Right atrium auricular region (tissue), 2 donors: Measurements from ENCODE around the gene CACNA1G. TPM values are rescaled to one million over a fixed set of nuclear protein-coding genes. Genes with fewer than 3 reads are reported as not detected.

Experiments
- DNase-seq: peaks from one replicate; pipeline ENCODE4 v3.0.0-alpha.2; 2019; ENCODE audit warnings: low spot score
- H3K27ac ChIP-seq, 2 donors: fragments of 200-600 bp; sonication (generic); 1 replicate in 1 of 2; 2 replicates in 1 of 2; pipeline ENCODE4 v1.5.1; 2016 to 2019
- H3K27me3 ChIP-seq, 2 donors: fragments of 200-600 bp; sonication (generic); one replicate each; pipeline versions ENCODE4 v1.5.1 to v1.6.0; 2017 to 2019
- H3K36me3 ChIP-seq: fragments of 200-600 bp; sonication (generic); one replicate; pipeline ENCODE4 v1.5.1; 2016
- H3K4me1 ChIP-seq, 2 donors: fragments of 200-600 bp; sonication (generic); one replicate each; pipeline versions ENCODE4 v1.5.1 to v1.6.0; 2017 to 2019
- H3K4me3 ChIP-seq, 2 donors: fragments of 200-600 bp; sonication (generic); 1 replicate in 1 of 2; 2 replicates in 1 of 2; pipeline ENCODE4 v1.5.1; 2017 to 2019; ENCODE audit warnings: mild to moderate bottlenecking in 1 of 2, moderate library complexity in 1 of 2
- H3K9me3 ChIP-seq, 2 donors: fragments of 200-600 bp; sonication (generic); one replicate each; pipeline ENCODE4 v1.5.1; 2019
- CTCF ChIP-seq, 2 donors: fragments of 200-600 bp; sonication (generic); IDR thresholded peaks; one replicate each; pipeline ENCODE4 v1.5.1; 2019; ENCODE audit warnings: antibody characterized with exemption in 2 of 2
- total RNA-seq, 2 donors: library from RNA; depleted of rRNA; stranded (reverse); fragments of >200 nt; gene quantifications; one replicate each; pipeline ENCODE4 v1.1.0, GENCODE V29; 2016

Gene CACNA1G
- total RNA-seq, 2 donors from 2014 or later, result 4.3 to 6.2 TPM

- TF ChIP-seq CTCF (IDR thresholded peaks at IDR 0.05), result peak in 1 of 2 donors; percentile 41
- no peaks in the 10 kb centered on the region for H3K27me3 ChIP-seq
- H3K9me3 ChIP-seq, result no peaks in the 10 kb centered on the region
- H3K4me1 ChIP-seq, result peaks cover 0 to 23% of the 10 kb centered on the region in 2 donors
- DNase-seq, result peak; percentile 83
- H3K27ac ChIP-seq, result peak overlapping the region; percentile 70 to 77
- H3K36me3 ChIP-seq, result no peaks in the 10 kb centered on the region
- H3K4me3 ChIP-seq, result peak overlapping the region; percentile 53 to 60
Measured at GRCh38 chr17:50541716-50542688, 18.5 kb upstream of the CACNA1G start.

- Histone ChIP-seq H3K27ac (no peak overlapping the region), H3K4me3 (no peak overlapping the region), H3K27me3 (no peaks in the 10 kb centered on the region), H3K9me3 (no peaks in the 10 kb centered on the region), H3K36me3 (no peaks in the 10 kb centered on the region), H3K4me1 (peaks cover 0 to 32% of the 10 kb centered on the region in 2 donors)
- TF ChIP-seq CTCF (IDR thresholded peaks at IDR 0.05), result no peak
- DNase-seq, result no peak
Measured at GRCh38 chr17:50542795-50543774, 17.4 kb upstream of the CACNA1G start.

- no peak for TF ChIP-seq CTCF (IDR thresholded peaks at IDR 0.05)
- no peaks in the 10 kb centered on the region for H3K9me3 ChIP-seq
- H3K36me3 ChIP-seq, result no peaks in the 10 kb centered on the region
- H3K27me3 ChIP-seq, result no peaks in the 10 kb centered on the region
- H3K4me1 ChIP-seq, result peaks cover 0 to 32% of the 10 kb centered on the region in 2 donors
- no peak for DNase-seq
- H3K27ac ChIP-seq, result no peak overlapping the region
- no peak overlapping the region for H3K4me3 ChIP-seq
Measured at GRCh38 chr17:50544516-50544915, 16.0 kb upstream of the CACNA1G start.

- no peaks in the 10 kb centered on the region for H3K27me3 ChIP-seq
- no peak overlapping the region for H3K4me3 ChIP-seq
- no peaks in the 10 kb centered on the region for H3K9me3 ChIP-seq
- peaks cover 0 to 32% of the 10 kb centered on the region in 2 donors for H3K4me1 ChIP-seq
- no peak for DNase-seq
- H3K27ac ChIP-seq, result no peak overlapping the region
- no peaks in the 10 kb centered on the region for H3K36me3 ChIP-seq
- TF ChIP-seq CTCF (IDR thresholded peaks at IDR 0.05), result no peak
Measured at GRCh38 chr17:50545311-50545710, 15.2 kb upstream of the CACNA1G start.

- peak overlapping the region; percentile 88 to 91 for H3K27ac ChIP-seq
- H3K9me3 ChIP-seq, result no peaks in the 10 kb centered on the region
- peak overlapping the region; percentile 54 to 75 for H3K4me3 ChIP-seq
- no peaks in the 10 kb centered on the region for H3K36me3 ChIP-seq
- H3K27me3 ChIP-seq, result no peaks in the 10 kb centered on the region
- DNase-seq, result no peak
- TF ChIP-seq CTCF (IDR thresholded peaks at IDR 0.05), result no peak
- peaks cover 0 to 28% of the 10 kb centered on the region in 2 donors for H3K4me1 ChIP-seq
Measured at GRCh38 chr17:50546701-50547034, 13.8 kb upstream of the CACNA1G start.
